WI38 (cell line): ENCODE results near the gene SERPINB12.
A peak's percentile ranks its signal among the peaks of the same experiment; 100 is the strongest.

Experiments
- H3K4me3 ChIP-seq: 2 replicates; pipeline ENCODE4 v1.5.1; 2011; ENCODE audit warnings: low read depth, mild to moderate bottlenecking, control low read depth, low read length
- TF ChIP-seq, protein P1 (sequence below): IDR thresholded peaks from 2 replicates; pipeline ENCODE4 v1.5.1; 2012; ENCODE audit warnings: low read depth, mild to moderate bottlenecking, control low read depth, low read length

The SERPINB12 gene

DNA sequence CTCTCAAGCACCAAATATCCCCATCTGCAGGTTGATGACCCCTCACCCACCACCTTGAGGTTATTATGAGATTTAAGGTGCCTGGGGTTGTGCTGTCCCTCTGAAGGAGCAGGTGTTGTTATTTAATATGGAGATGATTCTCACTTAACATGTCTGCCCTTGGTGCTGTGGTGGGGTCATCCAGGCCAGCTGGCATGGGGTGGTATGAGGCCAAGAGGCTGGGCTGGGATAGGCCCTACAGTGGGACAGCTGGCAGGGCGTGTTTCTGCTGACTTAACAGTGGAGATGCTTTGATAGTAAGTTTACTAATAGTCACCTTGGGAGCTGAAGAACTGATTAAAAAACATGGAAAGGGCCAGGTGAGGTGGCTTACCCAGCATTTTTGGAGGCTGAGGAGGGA, 22.4 kb downstream of the SERPINB12 start:
- no peak overlapping the region for H3K4me3 ChIP-seq
- TF ChIP-seq, protein P1, sequence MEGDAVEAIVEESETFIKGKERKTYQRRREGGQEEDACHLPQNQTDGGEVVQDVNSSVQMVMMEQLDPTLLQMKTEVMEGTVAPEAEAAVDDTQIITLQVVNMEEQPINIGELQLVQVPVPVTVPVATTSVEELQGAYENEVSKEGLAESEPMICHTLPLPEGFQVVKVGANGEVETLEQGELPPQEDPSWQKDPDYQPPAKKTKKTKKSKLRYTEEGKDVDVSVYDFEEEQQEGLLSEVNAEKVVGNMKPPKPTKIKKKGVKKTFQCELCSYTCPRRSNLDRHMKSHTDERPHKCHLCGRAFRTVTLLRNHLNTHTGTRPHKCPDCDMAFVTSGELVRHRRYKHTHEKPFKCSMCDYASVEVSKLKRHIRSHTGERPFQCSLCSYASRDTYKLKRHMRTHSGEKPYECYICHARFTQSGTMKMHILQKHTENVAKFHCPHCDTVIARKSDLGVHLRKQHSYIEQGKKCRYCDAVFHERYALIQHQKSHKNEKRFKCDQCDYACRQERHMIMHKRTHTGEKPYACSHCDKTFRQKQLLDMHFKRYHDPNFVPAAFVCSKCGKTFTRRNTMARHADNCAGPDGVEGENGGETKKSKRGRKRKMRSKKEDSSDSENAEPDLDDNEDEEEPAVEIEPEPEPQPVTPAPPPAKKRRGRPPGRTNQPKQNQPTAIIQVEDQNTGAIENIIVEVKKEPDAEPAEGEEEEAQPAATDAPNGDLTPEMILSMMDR, result no peak

DNA sequence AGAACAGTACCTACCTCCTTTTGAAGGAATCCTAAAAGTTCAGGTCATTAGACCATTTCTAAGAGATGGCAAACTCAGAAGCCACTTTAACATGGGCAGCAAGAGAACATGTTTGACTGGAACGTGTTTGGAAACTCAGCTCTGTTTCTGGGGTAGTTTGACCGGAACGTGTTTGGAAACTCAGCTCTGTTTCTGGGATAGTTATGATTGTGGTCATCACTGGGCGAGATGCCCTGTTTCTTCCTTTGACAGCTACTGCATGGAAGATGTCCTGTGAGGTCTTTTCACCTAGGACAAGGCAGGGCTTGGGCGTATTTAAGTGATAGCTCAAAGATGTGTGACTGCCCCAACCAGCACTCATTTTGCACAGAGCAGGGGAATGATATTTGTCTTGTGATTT, 25.1 kb downstream of the SERPINB12 start:
- TF ChIP-seq, protein P1, result no peak
- no peak overlapping the region for H3K4me3 ChIP-seq

DNA sequence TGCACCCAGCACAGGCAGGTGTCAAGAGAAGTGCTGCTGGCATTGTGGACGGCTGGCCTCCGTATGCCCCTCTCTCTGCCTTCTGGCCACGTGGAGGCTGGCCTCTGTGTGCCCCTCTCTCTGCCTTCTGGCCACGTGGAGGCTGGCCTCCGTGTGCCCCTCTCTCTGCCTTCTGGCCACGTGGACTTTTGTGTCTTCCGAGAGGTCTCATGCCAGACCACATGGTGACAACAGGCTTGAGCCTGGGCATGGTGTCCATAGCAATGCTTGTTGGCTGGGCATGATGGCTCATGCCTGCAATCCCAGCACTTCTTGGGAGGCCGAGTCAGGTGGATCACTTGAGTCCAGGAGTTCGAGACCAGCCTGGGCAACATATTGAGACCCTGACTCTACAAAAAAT, 25.7 kb downstream of the SERPINB12 start:
- TF ChIP-seq, protein P1, result no peak
- H3K4me3 ChIP-seq, result no peak overlapping the region

DNA sequence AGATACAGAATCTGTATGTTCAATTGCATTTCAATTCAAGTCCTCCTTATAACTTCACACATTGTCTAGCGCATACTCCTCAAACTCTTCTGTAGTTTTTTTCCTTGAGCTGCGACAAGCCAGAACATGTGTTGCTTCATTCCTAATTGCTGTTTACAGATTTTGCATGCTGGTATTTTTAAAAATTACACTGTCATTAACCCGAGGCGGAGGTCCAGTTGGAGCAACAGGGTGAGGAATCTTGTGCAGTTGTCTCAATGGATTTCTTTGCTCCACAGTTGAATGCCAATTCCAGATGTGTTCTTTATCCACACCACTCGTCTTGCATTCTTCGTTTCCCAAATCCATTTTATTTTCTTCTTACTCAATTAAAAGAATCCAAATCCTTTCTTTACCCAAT, 28.6 kb downstream of the SERPINB12 start:
- H3K4me3 ChIP-seq, result no peak overlapping the region
- TF ChIP-seq, protein P1, result no peak

DNA sequence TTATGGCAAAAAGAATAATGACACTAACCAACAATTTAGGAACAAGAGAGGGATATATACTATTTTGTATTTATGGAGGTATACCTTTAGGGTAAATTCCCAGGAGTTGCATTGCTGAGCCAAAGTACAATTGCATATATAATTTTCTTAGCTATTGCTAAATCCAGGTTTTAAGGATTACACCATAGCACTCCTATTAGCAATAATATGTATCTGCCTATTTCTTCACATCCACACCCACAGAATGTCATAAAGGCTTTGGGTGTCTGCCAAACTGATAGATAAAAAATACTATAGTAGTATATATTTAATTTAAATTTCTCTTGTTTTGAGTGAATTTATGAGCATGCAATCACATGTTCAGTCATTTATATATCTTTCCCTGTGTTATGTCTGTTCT, 33.5 kb downstream of the SERPINB12 start:
- TF ChIP-seq, protein P1, result no peak
- no peak overlapping the region for H3K4me3 ChIP-seq

DNA sequence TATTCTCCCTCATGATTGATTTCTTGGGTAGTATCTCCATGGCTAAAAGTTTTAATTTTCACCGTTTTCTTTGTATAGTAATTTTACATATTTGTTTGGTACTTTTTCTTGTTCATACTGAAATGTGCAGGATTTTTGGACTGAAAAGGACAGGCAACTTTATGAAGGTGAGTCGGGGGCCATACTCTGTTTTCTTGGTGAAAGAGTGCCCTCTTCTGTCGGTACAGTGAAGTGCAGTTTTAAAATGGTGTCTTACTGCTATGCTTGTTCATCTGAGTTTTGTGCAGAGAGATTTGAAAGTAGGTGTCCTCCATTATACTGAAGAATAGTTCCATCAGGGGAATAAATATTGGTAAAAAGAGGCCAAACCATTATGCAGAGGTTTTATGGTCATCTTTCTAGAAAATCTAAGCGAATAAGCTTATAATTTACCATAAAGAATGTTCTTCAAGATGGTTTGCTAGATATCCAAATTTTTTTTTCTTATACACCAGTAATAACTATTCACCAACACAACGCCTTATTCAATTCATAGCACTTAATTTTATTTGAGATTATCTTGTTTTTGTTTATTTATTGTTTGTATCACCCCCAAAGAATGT, 36.3 kb downstream of the SERPINB12 start:
- H3K4me3 ChIP-seq, result no peak overlapping the region
- TF ChIP-seq, protein P1, result peak; percentile 41; the same call in 1 of the 2 replicates

DNA sequence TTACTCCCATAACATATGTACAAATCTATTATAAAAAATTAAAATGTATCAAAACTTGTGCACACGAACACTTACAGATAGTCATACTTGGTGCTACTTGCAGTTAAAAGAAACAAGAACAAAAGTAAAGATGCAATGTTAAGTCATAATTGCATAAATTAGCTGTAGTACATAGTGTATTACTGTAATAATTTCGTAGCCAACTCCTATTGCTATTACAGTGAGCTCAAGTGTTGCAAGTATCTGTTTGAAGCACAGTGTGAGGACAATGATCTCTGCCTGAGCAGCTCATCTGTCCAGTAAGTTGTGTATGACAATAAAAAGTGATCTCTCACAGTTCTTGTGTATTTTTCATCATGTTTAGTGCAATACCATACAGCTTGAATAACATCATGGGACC, 37.4 kb downstream of the SERPINB12 start:
- TF ChIP-seq, protein P1, result no peak
- H3K4me3 ChIP-seq, result no peak overlapping the region
